Liver (tissue), 9 donors: ENCODE results near the gene TEX261. TPM values are rescaled to one million over a fixed set of nuclear protein-coding genes. Genes with fewer than 3 reads are reported as not detected.

Experiments
- DNase-seq: peaks from one replicate; pipeline ENCODE4 v3.0.0-alpha.2; 2017; ENCODE audit warnings: low spot score
- H3K27ac ChIP-seq, 2 donors: one replicate each; pipeline ENCODE4 v1.7.0; 2013; ENCODE audit warnings: inconsistent platforms in 2 of 2, low read length in 2 of 2, control low read depth in 1 of 2, low read depth in 1 of 2, mild to moderate bottlenecking in 1 of 2
- H3K27me3 ChIP-seq, 4 donors: one replicate each; pipeline versions ENCODE4 v1.6.1 to v1.7.0; 2013; ENCODE audit warnings: low read length in 3 of 4, inconsistent platforms in 1 of 4, mild to moderate bottlenecking in 1 of 4, moderate library complexity in 1 of 4; ENCODE audit not compliant: control insufficient read depth in 4 of 4, insufficient read depth in 4 of 4
- H3K36me3 ChIP-seq, 4 donors: one replicate each; pipeline versions ENCODE4 v1.6.1 to v1.7.0; 2013; ENCODE audit warnings: low read length in 3 of 4, mild to moderate bottlenecking in 3 of 4, low read depth in 1 of 4, moderate library complexity in 1 of 4; ENCODE audit not compliant: control insufficient read depth in 4 of 4, insufficient read depth in 3 of 4
- H3K4me1 ChIP-seq, 4 donors: one replicate each; pipeline versions ENCODE4 v1.6.1 to v1.7.0; 2013; ENCODE audit warnings: low read length in 3 of 4, mild to moderate bottlenecking in 3 of 4, moderate library complexity in 1 of 4; ENCODE audit not compliant: control insufficient read depth in 4 of 4, insufficient read depth in 4 of 4
- H3K4me3 ChIP-seq, 3 donors: one replicate each; pipeline versions ENCODE4 v1.6.1 to v1.7.0; 2013; ENCODE audit warnings: low read length in 3 of 3, control low read depth in 1 of 3, low read depth in 1 of 3, mild to moderate bottlenecking in 1 of 3
- H3K9ac ChIP-seq, 2 donors: one replicate each; pipeline ENCODE4 v1.7.0; 2013; ENCODE audit warnings: low read length in 2 of 2, mild to moderate bottlenecking in 2 of 2, moderate library complexity in 2 of 2, control low read depth in 1 of 2, low read depth in 1 of 2
- H3K9me3 ChIP-seq, 4 donors: one replicate each; pipeline versions ENCODE4 v1.6.1 to v1.7.0; 2013; ENCODE audit warnings: low read length in 3 of 4; ENCODE audit not compliant: control insufficient read depth in 4 of 4
- EGR1 ChIP-seq, 2 donors: IDR thresholded peaks; 2 replicates each; pipeline ENCODE4 v1.6.1; 2016 to 2018; ENCODE audit warnings: antibody characterized with exemption in 2 of 2, low read depth in 2 of 2
- FOXA1 ChIP-seq: IDR thresholded peaks from 2 replicates; pipeline ENCODE4 v1.6.1; 2016; ENCODE audit warnings: antibody characterized with exemption
- FOXA2 ChIP-seq: IDR thresholded peaks from 2 replicates; pipeline ENCODE4 v1.6.1; 2016; ENCODE audit warnings: antibody characterized with exemption
- GABPA ChIP-seq, 2 donors: IDR thresholded peaks in 1 of 2; conservative IDR thresholded peaks in 1 of 2; 2 replicates each; pipeline ENCODE4 v1.6.1; 2016; ENCODE audit warnings: antibody characterized with exemption in 2 of 2, mild to moderate bottlenecking in 1 of 2, moderate library complexity in 1 of 2
- HNF4A ChIP-seq, 2 donors: conservative IDR thresholded peaks; 2 replicates each; pipeline ENCODE4 v1.6.1; 2016; ENCODE audit warnings: antibody characterized with exemption in 2 of 2, mild to moderate bottlenecking in 2 of 2
- HNF4G ChIP-seq: IDR thresholded peaks from 2 replicates; pipeline ENCODE4 v1.6.1; 2016; ENCODE audit warnings: antibody characterized with exemption
- JUND ChIP-seq, 2 donors: IDR thresholded peaks; 2 replicates each; pipeline ENCODE4 v1.6.1; 2016; ENCODE audit warnings: antibody characterized with exemption in 2 of 2
- NR2F2 ChIP-seq: IDR thresholded peaks from 2 replicates; pipeline ENCODE4 v1.6.1; 2016; ENCODE audit warnings: antibody characterized with exemption
- RAD21 ChIP-seq, 2 donors: IDR thresholded peaks; 2 replicates each; pipeline ENCODE4 v1.6.1; 2016; ENCODE audit warnings: antibody characterized with exemption in 2 of 2, mild to moderate bottlenecking in 2 of 2
- RXRA ChIP-seq, 2 donors: IDR thresholded peaks; 2 replicates each; pipeline ENCODE4 v1.6.1; 2017 to 2018; ENCODE audit warnings: antibody characterized with exemption in 2 of 2, mild to moderate bottlenecking in 1 of 2
- SP1 ChIP-seq: IDR thresholded peaks from 2 replicates; pipeline ENCODE4 v1.6.1; 2018; ENCODE audit warnings: antibody characterized with exemption, mild to moderate bottlenecking
- TAF1 ChIP-seq: conservative IDR thresholded peaks from 2 replicates; pipeline ENCODE4 v1.6.1; 2016; ENCODE audit warnings: antibody characterized with exemption, mild to moderate bottlenecking
- YY1 ChIP-seq: IDR thresholded peaks from 2 replicates; pipeline ENCODE4 v1.6.1; 2016; ENCODE audit warnings: antibody characterized with exemption, mild to moderate bottlenecking
- WGBS: extraction: QIAGEN DNeasy Blood & Tissue Kit; methylation state at CpG from one replicate; pipeline ENCODE4 v1.1.7; 2013; 5-methylcytosine and 5-hydroxymethylcytosine counted together
- polyA plus RNA-seq, 2 donors: library from polyadenylated mRNA; stranded (reverse) in 1 of 2; unstranded in 1 of 2; fragments of 200-250 nt in 1 of 2; fragments of >200 nt in 1 of 2; fragmentation: Nextera tagmentation in 1 of 2; extraction: Ambion mirVana in 1 of 2; gene quantifications; one replicate each; pipeline versions ENCODE4 v1.2.1 to v1.2.3, GENCODE V29; 2013 to 2015
- total RNA-seq, 2 donors: library from RNA; depleted of rRNA; stranded (reverse); fragments of >200 nt; gene quantifications; one replicate each; pipeline ENCODE4 v1.2.3, GENCODE V29; 2014
- TF ChIP-seq, protein P1 (sequence below): IDR thresholded peaks from 2 replicates; pipeline ENCODE4 v1.6.1; 2016; ENCODE audit warnings: antibody characterized with exemption, mild to moderate bottlenecking
- TF ChIP-seq, protein P2 (sequence below): fragments of 150-350 bp; IDR thresholded peaks from 2 replicates; pipeline ENCODE4 v1.5.1; 2017; ENCODE audit warnings: improper control_type of control experiment, low read depth, low read length; ENCODE audit not compliant: missing input control
- TF ChIP-seq, protein P3 (sequence below): IDR thresholded peaks from 2 replicates; pipeline ENCODE4 v1.6.1; 2016; ENCODE audit warnings: antibody characterized with exemption
- TF ChIP-seq, protein P4 (sequence below): IDR thresholded peaks from 2 replicates; pipeline ENCODE4 v1.6.1; 2016; ENCODE audit warnings: antibody characterized with exemption
- TF ChIP-seq, protein P5 (sequence below): IDR thresholded peaks from 2 replicates; pipeline ENCODE4 v1.6.1; 2016; ENCODE audit warnings: antibody characterized with exemption
- donor health status: healthy.
- donor health status: healthy.
- donor health status: healthy.
- donor health status: healthy.
- donor health status: healthy.

Gene TEX261
- total and polyA plus RNA-seq, 4 donors: 14.2 to 54.8 (median 24.4) TPM

DNA sequence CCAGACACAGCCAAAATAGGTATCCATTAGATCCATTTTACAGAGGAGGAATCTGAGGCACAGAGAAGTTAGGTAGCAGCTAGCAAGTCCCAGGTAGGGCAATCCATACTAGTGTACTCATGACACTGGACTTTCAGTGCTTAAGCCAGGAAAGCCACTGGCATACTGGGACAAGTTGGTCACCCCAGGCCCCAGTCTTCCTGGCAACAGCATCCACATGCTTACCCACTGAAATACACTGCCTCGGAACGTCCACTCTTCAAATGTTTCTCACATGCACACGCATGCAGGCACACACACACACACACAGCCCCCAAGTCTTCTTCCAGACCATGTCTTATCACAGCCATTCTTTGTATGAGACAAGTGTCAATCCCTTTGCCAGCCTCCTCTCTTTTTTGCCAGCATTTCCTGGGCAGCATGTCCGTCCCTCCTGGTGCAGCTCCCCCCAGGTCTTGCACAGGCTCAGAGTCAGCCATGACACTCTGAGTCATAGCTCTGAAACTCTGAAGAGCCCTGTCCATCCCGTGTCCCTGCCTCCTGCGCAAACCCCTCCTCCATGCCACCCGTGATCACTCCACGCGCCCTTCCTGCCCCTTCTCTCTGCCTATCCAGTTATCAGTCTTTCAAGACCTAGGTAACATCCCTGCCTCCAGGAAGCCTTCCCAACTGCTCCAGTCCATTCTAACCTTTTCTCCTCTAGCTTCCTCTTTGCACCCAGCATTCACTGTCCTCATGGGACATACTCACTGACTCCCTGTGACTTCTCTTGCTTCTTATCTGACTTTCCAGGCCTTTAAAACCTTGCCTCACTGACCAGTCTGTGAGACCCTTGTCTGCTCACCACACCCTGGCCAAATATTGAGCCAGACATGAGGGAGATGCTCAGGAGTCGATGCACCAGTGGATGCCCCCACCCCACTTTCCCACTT lies 10.9 kb upstream of the TEX261 start:
- 84% methylated on average over 10 of the region's 10 CpGs for WGBS

More for the DNA sequence above, 10.9 kb upstream of the TEX261 start:
- H3K9ac ChIP-seq: no peak overlapping the region
- no peaks in the 10 kb centered on the region for H3K9me3 ChIP-seq
- H3K27me3 ChIP-seq: no peaks in the 10 kb centered on the region
- no peak overlapping the region for H3K4me3 ChIP-seq
- no peak for DNase-seq
- no peak for TF ChIP-seq RAD21 (IDR thresholded peaks at IDR 0.05)
- no peak for TF ChIP-seq JUND (IDR thresholded peaks at IDR 0.05)
- no peak for TF ChIP-seq NR2F2
- no peak for TF ChIP-seq SP1
- TF ChIP-seq, protein P1, sequence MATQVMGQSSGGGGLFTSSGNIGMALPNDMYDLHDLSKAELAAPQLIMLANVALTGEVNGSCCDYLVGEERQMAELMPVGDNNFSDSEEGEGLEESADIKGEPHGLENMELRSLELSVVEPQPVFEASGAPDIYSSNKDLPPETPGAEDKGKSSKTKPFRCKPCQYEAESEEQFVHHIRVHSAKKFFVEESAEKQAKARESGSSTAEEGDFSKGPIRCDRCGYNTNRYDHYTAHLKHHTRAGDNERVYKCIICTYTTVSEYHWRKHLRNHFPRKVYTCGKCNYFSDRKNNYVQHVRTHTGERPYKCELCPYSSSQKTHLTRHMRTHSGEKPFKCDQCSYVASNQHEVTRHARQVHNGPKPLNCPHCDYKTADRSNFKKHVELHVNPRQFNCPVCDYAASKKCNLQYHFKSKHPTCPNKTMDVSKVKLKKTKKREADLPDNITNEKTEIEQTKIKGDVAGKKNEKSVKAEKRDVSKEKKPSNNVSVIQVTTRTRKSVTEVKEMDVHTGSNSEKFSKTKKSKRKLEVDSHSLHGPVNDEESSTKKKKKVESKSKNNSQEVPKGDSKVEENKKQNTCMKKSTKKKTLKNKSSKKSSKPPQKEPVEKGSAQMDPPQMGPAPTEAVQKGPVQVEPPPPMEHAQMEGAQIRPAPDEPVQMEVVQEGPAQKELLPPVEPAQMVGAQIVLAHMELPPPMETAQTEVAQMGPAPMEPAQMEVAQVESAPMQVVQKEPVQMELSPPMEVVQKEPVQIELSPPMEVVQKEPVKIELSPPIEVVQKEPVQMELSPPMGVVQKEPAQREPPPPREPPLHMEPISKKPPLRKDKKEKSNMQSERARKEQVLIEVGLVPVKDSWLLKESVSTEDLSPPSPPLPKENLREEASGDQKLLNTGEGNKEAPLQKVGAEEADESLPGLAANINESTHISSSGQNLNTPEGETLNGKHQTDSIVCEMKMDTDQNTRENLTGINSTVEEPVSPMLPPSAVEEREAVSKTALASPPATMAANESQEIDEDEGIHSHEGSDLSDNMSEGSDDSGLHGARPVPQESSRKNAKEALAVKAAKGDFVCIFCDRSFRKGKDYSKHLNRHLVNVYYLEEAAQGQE: no peak
- no peak for TF ChIP-seq FOXA1
- no peak for TF ChIP-seq TAF1
- TF ChIP-seq, protein P2, sequence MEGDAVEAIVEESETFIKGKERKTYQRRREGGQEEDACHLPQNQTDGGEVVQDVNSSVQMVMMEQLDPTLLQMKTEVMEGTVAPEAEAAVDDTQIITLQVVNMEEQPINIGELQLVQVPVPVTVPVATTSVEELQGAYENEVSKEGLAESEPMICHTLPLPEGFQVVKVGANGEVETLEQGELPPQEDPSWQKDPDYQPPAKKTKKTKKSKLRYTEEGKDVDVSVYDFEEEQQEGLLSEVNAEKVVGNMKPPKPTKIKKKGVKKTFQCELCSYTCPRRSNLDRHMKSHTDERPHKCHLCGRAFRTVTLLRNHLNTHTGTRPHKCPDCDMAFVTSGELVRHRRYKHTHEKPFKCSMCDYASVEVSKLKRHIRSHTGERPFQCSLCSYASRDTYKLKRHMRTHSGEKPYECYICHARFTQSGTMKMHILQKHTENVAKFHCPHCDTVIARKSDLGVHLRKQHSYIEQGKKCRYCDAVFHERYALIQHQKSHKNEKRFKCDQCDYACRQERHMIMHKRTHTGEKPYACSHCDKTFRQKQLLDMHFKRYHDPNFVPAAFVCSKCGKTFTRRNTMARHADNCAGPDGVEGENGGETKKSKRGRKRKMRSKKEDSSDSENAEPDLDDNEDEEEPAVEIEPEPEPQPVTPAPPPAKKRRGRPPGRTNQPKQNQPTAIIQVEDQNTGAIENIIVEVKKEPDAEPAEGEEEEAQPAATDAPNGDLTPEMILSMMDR: no peak
- TF ChIP-seq RXRA (IDR thresholded peaks at IDR 0.05): no peak
- TF ChIP-seq YY1: no peak
- TF ChIP-seq, protein P3, sequence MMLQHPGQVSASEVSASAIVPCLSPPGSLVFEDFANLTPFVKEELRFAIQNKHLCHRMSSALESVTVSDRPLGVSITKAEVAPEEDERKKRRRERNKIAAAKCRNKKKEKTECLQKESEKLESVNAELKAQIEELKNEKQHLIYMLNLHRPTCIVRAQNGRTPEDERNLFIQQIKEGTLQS: no peak
- no peak for TF ChIP-seq GABPA (IDR thresholded peaks at IDR 0.05 in 1 of 2, conservative IDR thresholded peaks at IDR 0.05 in 1 of 2)
- TF ChIP-seq, protein P4, sequence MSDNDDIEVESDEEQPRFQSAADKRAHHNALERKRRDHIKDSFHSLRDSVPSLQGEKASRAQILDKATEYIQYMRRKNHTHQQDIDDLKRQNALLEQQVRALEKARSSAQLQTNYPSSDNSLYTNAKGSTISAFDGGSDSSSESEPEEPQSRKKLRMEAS: no peak
- TF ChIP-seq FOXA2: no peak
- TF ChIP-seq HNF4A (conservative IDR thresholded peaks at IDR 0.05): no peak
- TF ChIP-seq HNF4G: no peak
- TF ChIP-seq EGR1 (IDR thresholded peaks at IDR 0.05; ENCODE audit: low read depth in 2 of 2): no peak
- TF ChIP-seq, protein P5, sequence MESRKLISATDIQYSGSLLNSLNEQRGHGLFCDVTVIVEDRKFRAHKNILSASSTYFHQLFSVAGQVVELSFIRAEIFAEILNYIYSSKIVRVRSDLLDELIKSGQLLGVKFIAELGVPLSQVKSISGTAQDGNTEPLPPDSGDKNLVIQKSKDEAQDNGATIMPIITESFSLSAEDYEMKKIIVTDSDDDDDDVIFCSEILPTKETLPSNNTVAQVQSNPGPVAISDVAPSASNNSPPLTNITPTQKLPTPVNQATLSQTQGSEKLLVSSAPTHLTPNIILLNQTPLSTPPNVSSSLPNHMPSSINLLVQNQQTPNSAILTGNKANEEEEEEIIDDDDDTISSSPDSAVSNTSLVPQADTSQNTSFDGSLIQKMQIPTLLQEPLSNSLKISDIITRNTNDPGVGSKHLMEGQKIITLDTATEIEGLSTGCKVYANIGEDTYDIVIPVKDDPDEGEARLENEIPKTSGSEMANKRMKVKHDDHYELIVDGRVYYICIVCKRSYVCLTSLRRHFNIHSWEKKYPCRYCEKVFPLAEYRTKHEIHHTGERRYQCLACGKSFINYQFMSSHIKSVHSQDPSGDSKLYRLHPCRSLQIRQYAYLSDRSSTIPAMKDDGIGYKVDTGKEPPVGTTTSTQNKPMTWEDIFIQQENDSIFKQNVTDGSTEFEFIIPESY: no peak
- peaks cover 0 to 4% (median under 1%) of the 10 kb centered on the region in 4 donors for H3K4me1 ChIP-seq
- no peaks in the 10 kb centered on the region for H3K36me3 ChIP-seq
- no peak overlapping the region for H3K27ac ChIP-seq
